NCI-H146 (cell line): ENCODE data around the gene UEVLD.
A peak's percentile ranks its signal among the peaks of the same experiment; 100 is the strongest.
"Not testable (repeated sequence)": the region's sequence is repeated elsewhere in the genome, so short reads cannot be mapped to it uniquely, and the experiment has no call there.

Experiments
- DNase-seq: peaks from one replicate; lab custom pipeline; 2025; lab: John Stamatoyannopoulos, UW

UEVLD gene

GRCh38 chr11:18588297-18589252, at the start of gene UEVLD:
UEVLD (minus strand) TSS chr11:18588734; CDS start chr11:18588654, 80 bp downstream.
- peak; percentile 85 for DNase-seq

GRCh38 chr11:18634140-18635032, 45.9 kb upstream of the UEVLD start, which contains the start of gene SPTY2D1:
SPTY2D1 (minus strand) TSS chr11:18634342; CDS start chr11:18634257, 85 bp downstream.
- DNase-seq: peak; percentile 99

GRCh38 chr11:18633256-18634139, 45.0 kb upstream of the UEVLD start:
- DNase-seq: peak; percentile 33

GRCh38 chr11:18632841-18633240, 44.3 kb upstream of the UEVLD start:
- no peak for DNase-seq

GRCh38 chr11:18624161-18624560, 35.6 kb upstream of the UEVLD start:
- DNase-seq: no peak

- no peak for DNase-seq
Observed at GRCh38 chr11:18623707-18624106, 35.2 kb upstream of the UEVLD start.

- no peak for DNase-seq
Observed at GRCh38 chr11:18618342-18619025, 29.9 kb upstream of the UEVLD start.

- no peak for DNase-seq
Observed at GRCh38 chr11:18617688-18618341, 29.3 kb upstream of the UEVLD start.

GRCh38 chr11:18615628-18616392, 27.3 kb upstream of the UEVLD start:
- DNase-seq: no peak

- DNase-seq: no peak
Observed at GRCh38 chr11:18614667-18615066, 26.1 kb upstream of the UEVLD start.

GRCh38 chr11:18612394-18612793, 23.9 kb upstream of the UEVLD start:
- DNase-seq: no peak

GRCh38 chr11:18611196-18611595, 22.7 kb upstream of the UEVLD start:
- no peak for DNase-seq

GRCh38 chr11:18608376-18608775, 19.8 kb upstream of the UEVLD start:
- no peak for DNase-seq

GRCh38 chr11:18600915-18601569, 12.5 kb upstream of the UEVLD start:
- DNase-seq: no peak

GRCh38 chr11:18599739-18600230, 11.3 kb upstream of the UEVLD start, which contains the start of gene MISFA:
MISFA (plus strand) TSS chr11:18599789; CDS start chr11:18599929, 140 bp downstream.
- DNase-seq: no peak

GRCh38 chr11:18594999-18595749, 6.6 kb upstream of the UEVLD start:
- DNase-seq: no peak

GRCh38 chr11:18594088-18594487, 5.6 kb upstream of the UEVLD start:
- DNase-seq: not testable (repeated sequence)

- no peak for DNase-seq
Observed at GRCh38 chr11:18590571-18590970, 2.0 kb upstream of the UEVLD start.
